ENCODE data around the gene CASKIN2.
A peak's percentile ranks its signal among the peaks of the same experiment; 100 is the strongest.

The CASKIN2 gene

GRCh38 chr17:75548813-75549212, 33.5 kb upstream of the CASKIN2 start:
- no peak for DNase-seq

- no peak for DNase-seq
Measured at GRCh38 chr17:75547091-75547490, 31.8 kb upstream of the CASKIN2 start.

GRCh38 chr17:75546181-75546580, 30.8 kb upstream of the CASKIN2 start:
- DNase-seq: no peak

GRCh38 chr17:75544250-75544649, 28.9 kb upstream of the CASKIN2 start:
- DNase-seq: no peak

- DNase-seq: no peak
Measured at GRCh38 chr17:75542728-75543336, 27.5 kb upstream of the CASKIN2 start.

- no peak for DNase-seq
Measured at GRCh38 chr17:75542229-75542628, 26.9 kb upstream of the CASKIN2 start.

- no peak for DNase-seq
Measured at GRCh38 chr17:75540923-75541503, 25.7 kb upstream of the CASKIN2 start.

- no peak for DNase-seq
Measured at GRCh38 chr17:75539967-75540729, 24.8 kb upstream of the CASKIN2 start.

- DNase-seq: no peak
Measured at GRCh38 chr17:75536366-75536765, 21.0 kb upstream of the CASKIN2 start.

- no peak for DNase-seq
Measured at GRCh38 chr17:75535871-75536270, 20.5 kb upstream of the CASKIN2 start.

- peak; percentile 82 for DNase-seq
Measured at GRCh38 chr17:75535119-75535537, 19.8 kb upstream of the CASKIN2 start.

- DNase-seq: no peak
Measured at GRCh38 chr17:75531721-75532072, 16.4 kb upstream of the CASKIN2 start.

- DNase-seq: no peak
Measured at GRCh38 chr17:75530837-75531720, 15.7 kb upstream of the CASKIN2 start.

GRCh38 chr17:75526555-75527270, 11.4 kb upstream of the CASKIN2 start:
- no peak for DNase-seq

GRCh38 chr17:75525806-75526554, 10.6 kb upstream of the CASKIN2 start:
- peak; percentile 66 for DNase-seq

- peak; percentile 95 for DNase-seq
Measured at GRCh38 chr17:75524970-75525805, 9.9 kb upstream of the CASKIN2 start, which contains the start of gene LLGL2. Gene LLGL2, plus strand, starts transcription at chr17:75525697. Its CDS starts 17,730 bp downstream, at chr17:75543427.

- no peak for DNase-seq
Measured at GRCh38 chr17:75524269-75524969, 9.1 kb upstream of the CASKIN2 start.

- no peak for DNase-seq
Measured at GRCh38 chr17:75523647-75524046, 8.3 kb upstream of the CASKIN2 start.

- DNase-seq: no peak
Measured at GRCh38 chr17:75521951-75522727, 6.8 kb upstream of the CASKIN2 start.
